IPS DF 4.7 (cell line): ENCODE results near the gene ANGPT4.
"Not testable (repeated sequence)": the region's sequence is repeated elsewhere in the genome, so short reads cannot be mapped to it uniquely, and the experiment has no call there.

ENCODE experiments used
- DNase-seq: peaks from one replicate; pipeline ENCODE4 v3.0.0-alpha.2; 2013; ENCODE audit warnings: low spot score; ENCODE audit errors: extremely low read depth

ANGPT4 gene

GRCh38 chr20:875115-875514, 41.0 kb downstream of the ANGPT4 start:
- no peak for DNase-seq

- DNase-seq: no peak
Measured at GRCh38 chr20:873875-874607, 42.1 kb downstream of the ANGPT4 start.

DNA sequence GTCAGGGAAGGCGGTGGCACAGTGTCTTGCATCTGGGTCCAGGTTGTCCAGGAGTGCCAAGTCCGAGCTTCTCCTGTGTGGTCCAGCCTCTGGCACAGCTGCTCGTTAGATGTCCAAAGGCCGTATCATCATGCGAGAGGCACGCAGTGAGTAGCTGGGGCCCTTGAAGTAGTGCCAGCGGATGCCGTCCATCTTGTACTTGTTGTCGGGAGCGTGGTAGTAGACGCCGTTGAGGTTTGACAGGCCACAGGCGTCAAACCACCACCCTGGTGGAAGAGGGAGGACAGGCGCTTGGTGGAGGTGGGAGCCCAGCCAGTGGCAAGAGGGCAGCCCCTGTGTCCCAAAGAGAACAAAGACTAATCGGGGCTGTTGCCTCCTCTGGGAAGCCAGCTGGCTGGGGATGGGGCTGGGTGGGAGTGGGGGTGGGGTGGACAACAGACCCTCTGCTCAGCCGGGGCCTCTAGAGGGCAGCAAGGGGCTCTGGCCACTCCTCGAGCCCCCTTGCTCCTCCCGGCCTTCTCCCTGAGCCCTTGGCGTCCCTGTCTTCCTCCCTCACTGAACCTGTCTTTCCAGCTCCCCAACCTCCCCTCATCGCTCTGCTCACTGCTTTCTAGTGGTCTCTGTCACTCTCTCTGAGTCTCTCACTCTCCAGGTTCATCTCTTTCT, 43.1 kb downstream of the ANGPT4 start:
- no peak for DNase-seq

GRCh38 chr20:871948-872347, 44.2 kb downstream of the ANGPT4 start:
- DNase-seq: no peak

DNA sequence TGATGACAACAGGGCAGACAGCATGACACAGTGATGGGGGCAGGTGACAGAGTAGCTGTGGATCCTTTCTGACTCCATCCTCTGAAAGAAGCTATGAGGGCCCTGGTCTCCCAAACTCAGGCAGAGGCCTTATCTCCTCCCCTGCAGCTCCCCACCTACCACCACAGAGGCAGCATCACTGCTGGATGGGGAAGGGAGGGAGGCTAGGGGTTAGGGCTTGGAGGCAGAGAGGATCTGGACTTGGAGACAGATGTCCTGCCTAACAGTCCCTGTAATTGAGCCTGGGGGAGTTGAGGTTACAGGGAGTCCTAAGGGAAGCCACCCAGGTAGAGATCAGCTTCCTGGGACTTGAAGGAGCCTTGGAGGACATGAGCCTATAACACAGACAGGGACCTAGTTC, 44.7 kb downstream of the ANGPT4 start:
- DNase-seq: no peak

GRCh38 chr20:870758-871157, 45.4 kb downstream of the ANGPT4 start:
- DNase-seq: no peak

DNA sequence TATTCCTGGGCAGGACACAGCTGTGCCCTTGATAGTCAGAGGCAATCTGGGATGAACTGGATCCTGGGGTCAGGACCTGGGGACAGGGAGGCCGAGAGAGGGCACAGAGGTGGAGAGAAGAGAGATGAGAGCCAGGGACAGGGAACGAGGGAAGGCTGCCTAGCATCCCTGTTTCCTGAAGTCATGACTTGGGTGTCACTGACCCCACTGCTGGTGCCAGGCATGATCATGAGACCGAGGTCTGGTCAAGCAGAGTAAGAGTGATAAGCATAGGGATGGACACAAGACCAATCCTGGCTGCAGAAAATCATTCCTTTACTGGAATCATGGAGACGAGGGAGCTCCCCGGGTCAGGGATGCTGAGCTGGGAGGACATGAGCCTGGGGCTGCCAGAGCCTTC, 46.5 kb downstream of the ANGPT4 start:
- no peak for DNase-seq

DNA sequence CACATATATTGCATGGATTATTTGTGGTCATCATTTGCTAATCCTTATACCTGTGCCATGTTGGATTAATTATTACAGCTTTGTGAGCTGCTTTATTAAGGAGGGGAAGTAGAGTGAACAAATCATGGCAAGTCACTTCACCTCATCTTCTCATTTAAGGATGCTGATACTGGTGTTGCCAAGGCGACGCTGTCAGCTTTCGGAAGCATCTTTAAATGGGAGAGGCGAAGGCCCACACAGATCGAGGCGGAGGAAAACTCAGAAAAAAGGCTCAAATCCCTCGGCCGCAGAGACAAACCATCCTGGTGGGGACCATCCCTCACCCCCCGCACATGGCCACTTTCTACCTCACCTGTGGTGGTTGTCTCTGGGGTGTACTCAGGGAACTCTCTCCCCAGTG, 47.9 kb downstream of the ANGPT4 start:
- DNase-seq: no peak

DNA sequence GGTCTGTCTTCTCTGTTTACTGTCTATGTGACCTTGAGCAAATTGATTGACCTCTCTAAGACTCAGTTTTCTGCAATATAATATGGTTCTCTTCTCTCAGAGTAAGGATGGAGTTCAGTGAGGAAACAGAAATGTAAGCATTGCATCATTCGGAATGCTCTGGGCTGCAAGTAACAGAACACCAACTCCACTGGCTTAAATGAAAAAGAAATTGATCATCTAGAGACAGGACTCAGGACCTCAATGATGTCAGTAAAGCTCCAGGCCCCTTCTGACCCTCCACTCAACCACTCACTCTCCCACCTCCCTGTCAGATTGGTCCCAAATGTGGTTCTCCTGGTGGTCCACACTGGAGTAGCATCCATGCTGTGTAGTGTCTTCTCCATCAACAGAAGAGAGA, 50.7 kb downstream of the ANGPT4 start:
- no peak for DNase-seq

DNA sequence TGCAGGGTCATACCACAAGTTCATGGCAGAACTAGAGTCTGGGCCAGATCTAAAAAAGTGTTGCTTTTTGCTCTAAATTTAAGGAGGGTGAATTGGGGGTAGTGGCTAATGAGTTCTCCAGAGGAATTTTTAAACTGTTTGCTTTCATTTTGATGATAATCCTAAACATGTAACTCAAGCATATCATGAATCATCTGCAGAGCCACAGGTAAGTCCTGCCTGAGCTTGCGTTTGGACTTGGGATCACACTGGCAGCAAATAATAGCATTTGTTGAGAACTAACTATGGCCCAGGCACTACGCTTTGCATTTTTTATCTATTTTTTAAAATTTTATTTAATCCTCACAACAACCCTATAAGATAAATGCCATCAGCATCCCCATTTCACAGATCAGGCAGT, 55.2 kb downstream of the ANGPT4 start:
- DNase-seq: no peak

DNA sequence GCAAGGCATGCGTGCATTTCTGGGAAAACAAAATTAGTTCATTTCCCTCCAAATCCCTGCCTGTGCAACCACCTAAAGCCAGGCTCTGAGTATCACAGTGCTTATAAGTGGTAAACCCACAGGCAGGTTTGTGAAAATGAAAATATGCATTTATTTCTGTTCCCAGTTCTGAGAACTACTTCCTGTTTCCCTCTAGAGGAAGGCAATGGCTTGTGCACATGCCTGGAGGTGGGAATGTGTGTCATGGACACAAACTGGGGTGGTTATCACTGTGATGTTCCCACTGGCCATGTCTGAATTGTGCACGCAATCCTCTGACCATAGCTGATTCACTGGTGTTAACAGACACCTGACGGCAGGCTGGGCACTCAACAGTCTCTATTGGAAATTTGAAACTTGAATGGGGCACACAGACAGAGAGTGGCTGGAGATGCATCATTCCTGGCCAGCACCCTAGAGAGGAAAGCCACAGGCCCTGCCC, 56.3 kb downstream of the ANGPT4 start:
- DNase-seq: no peak

DNA sequence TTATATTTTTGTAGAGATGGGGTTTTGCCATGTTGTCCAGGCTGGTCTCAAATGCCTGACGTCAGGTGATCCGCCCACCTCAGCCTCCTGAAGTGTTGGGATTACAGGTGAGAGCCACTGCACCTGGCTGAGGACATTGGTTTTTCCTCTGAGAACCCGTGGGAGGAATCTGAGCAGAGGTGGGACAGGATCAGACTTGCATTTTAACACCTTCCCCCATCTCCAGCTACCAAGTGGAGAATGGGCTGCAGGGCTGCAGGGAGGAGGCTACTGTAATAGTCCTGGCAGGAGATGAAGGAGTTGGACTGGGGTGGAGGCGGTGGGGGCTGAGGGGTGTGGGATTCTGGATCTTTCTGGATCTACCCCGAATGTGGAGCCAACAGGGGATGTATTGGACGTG, 58.1 kb downstream of the ANGPT4 start:
- DNase-seq: no peak

DNA sequence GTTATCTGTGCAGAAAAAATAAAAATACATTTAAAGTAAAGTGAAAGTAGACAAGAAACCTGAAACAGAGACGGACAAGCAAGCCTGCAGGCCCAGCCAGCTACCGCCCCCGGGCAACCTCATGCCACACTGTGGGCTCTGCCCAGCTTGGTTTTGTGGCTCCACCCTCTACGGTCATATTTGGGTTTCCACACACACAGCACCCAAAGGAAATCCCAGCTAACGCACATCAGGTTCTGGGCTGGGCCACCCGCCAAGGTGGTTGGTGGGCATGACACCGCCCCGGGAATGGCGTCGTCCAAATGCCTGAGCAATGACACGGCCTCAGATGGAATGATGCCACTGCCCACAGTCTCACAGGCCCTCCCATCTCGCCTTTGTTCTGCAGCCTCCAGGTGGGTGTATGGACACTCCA, 59.8 kb downstream of the ANGPT4 start:
- DNase-seq: no peak

DNA sequence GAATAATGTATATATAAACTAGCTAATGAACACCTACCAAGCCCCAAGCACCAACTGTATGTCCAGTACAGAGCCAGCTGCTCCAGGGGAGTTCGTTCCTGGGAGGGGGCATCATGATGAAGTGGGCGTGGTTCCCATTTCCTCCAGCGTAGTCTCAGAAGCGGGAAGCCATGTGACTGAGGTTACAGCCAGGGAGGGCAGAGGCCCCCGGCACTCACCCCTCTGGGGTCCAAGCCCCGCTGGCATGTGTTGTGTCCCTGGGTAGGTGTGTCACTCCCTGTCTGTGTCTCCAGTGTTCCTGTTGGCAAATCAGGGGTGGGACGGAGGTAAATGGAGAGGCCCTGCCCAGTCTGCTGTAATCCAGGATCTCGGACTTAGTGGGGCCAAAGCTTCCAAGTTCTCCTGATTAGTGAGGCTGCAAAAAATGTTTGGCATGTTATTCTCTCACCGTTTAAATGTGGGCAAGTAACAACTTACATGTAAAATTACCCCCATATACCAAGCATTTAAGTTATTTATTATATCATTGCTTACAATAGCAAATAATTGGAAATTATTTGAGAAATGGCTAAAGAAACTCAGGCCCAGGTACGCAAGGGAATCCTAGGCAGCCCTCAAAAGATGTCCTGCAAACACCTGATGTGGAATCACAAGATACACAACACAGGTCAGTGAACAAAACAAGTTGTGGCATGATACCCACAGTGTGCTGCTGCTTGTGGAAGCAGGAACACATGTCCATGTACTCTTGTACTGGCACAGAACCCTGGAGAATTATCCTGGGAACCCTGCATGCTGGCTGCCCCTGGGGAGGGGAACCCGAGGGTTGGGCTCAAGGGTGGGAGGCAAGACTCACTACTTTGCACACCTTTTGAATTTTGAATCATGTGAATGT, 60.4 kb downstream of the ANGPT4 start:
- no peak for DNase-seq

DNA sequence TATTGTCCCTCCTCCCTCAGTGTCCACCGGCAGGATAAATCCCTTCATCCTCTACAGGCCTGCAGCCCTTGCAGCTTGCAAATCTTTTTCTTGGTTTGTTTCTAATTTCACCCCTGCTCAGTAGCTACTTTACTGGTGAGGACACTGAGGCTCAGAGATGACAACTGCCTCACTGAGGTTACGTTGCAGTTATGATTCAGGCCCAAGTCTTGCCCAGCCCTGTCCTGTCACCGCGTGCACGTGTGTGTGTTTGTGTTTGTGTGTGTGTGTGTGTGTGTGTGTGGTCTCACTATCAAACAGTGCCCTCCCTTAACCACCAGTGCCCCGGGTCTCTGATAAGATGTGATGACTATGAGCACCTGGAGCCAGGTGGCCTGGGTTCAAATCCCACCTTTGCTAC, 61.5 kb downstream of the ANGPT4 start:
- no peak for DNase-seq

DNA sequence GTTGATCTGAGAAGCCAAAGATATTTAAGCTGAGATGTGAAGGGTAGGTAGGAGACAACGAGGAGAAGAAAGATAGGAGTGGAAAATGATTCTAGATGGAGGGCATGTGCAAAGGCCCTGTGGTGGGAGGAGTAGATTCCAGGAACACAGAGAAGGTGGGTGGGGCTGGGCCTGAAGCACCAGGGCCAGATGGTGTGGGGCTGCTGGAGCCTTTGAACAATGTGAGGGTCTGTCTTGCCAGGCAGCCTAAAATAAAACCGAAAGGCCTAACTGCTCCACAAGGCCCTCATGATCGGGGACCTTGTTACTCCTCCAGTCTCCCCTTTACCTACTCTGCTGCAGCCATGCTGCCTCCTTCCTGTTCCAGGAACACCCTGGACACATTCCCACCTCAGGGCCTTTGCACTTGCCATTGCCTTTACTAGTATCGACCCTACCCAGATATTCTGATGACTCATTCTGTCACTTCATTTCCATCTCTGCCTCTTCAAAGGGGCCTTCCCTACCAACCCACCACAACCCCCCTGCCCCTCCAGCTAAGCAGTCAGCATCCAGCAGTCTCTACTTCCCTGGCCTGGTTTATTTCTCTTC, 62.6 kb downstream of the ANGPT4 start:
- DNase-seq: no peak

- not testable (repeated sequence) for DNase-seq
Measured at GRCh38 chr20:848731-849130, 67.4 kb downstream of the ANGPT4 start.

DNA sequence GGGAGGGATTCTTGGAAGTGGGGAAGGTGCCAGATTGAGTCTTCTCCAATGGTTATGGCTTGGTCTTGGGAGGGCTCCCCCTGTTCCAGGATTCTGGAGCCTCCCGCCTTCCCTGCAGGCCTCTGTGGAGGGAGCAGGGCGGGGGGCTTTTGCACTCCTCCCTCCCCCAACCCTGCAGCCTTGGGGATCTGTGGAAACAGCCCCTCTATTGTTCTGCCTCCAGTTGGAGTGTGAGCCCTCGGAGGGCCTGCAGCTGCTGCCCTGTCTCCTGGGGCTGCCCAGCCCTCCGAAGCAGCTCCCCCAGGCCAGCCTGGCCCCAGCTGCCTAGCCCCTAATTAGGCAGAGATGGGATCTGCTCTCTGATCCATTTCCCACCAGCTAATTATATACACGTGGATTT, 67.9 kb downstream of the ANGPT4 start:
- DNase-seq: no peak

GRCh38 chr20:846894-847278, 69.2 kb downstream of the ANGPT4 start:
- DNase-seq: no peak

DNA sequence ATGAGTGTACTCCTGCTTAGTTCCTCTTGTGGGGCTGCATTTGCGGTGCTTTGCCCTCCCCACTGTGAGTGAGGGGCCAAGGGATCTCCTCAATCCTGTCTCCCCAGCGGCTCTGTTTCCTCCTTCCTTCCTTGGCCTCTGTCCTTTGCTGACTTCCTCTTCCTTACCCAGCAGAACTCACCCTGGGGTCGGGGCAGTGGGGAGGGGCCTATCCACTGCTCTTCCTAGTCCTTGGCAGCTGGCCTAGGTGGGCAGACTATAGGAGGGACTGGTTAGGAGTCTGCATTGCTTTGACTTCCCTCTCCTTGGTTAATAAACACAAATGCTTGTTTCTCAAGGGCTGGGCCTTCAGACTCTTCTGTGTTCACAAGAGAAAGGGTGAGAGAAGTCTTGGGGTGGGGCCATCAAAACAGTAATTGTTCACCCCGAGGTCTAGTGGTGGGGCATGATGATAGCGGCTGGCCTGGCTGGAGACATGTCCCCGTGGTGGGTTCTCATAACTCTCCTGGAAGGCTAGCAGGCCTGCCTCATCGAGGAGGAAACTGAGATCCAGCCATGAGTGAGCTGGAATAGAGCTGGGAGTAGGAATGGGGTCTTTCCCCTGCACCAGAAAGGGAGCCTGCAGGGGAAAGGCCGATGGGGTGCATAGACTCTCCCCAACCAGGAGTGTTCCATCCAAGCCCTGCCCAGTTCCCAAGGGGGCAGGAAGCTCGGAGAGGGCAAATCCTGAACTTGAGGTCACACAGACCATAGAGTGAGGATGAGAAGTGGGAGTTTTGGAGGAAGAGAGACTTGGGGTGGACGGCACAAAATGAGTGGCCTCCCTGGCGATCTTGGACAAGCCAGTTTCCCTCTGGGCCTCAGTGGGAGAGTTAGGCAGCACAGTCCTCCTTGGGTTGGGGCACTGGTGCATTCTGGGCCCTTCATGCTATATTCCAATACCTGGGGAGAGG, 69.9 kb downstream of the ANGPT4 start:
- no peak for DNase-seq
